Erythroblast (primary cell): ENCODE data around the gene BCL2L1.
"Not testable (repeated sequence)": the region's sequence is repeated elsewhere in the genome, so short reads cannot be mapped to it uniquely, and the experiment has no call there.

ENCODE experiments used
- DNase-seq, 2 experiments: peaks; one replicate each; lab custom pipeline; 2025; lab: John Stamatoyannopoulos, UW
- GATA1 ChIP-seq: IDR thresholded peaks from 2 replicates; pipeline ENCODE4 v1.6.1; 2011; ENCODE audit warnings: low read depth, mild to moderate bottlenecking, control low read depth, low read length, moderate library complexity
- POLR2A ChIP-seq: IDR thresholded peaks from 2 replicates; pipeline ENCODE4 v1.6.1; 2011; ENCODE audit warnings: mild to moderate bottlenecking, low read length

The BCL2L1 gene

GRCh38 chr20:31722257-31723068 is at the start of gene BCL2L1:
Gene BCL2L1, minus strand, starts transcription at chr20:31722868. Its CDS starts 650 bp downstream, at chr20:31722218.
- peak; percentile 85 to 90 for DNase-seq
- TF ChIP-seq GATA1 (no peak), POLR2A (peak; percentile 55)

GRCh38 chr20:31770243-31770642 is 47.6 kb upstream of the BCL2L1 start:
- DNase-seq = no peak
- TF ChIP-seq GATA1 (no peak), POLR2A (no peak)

DNA sequence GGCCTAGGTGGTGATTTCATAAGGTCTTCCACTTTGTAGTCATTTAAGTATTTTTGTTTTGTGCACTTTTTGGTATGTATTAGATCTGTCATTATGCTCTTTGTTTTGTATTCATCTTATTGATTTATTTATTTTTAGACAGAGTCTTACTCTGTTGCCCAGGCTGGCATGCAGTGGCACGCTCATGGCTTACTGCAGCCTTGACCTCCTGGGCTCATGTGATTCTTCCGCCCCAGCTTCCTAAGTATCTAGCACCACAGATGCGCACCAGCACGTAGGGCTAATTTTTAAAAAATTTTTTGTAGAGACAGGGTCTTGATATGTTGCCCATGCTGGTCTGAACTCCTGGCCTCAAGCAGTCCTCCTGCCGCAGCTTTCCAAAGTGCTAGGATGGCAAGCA is 47.0 kb upstream of the BCL2L1 start:
- no peak for TF ChIP-seq POLR2A
- TF ChIP-seq GATA1 = no peak
- no peak for DNase-seq

GRCh38 chr20:31767805-31768204 is 45.1 kb upstream of the BCL2L1 start:
- TF ChIP-seq POLR2A (no peak), GATA1 (no peak)
- no peak for DNase-seq

DNA sequence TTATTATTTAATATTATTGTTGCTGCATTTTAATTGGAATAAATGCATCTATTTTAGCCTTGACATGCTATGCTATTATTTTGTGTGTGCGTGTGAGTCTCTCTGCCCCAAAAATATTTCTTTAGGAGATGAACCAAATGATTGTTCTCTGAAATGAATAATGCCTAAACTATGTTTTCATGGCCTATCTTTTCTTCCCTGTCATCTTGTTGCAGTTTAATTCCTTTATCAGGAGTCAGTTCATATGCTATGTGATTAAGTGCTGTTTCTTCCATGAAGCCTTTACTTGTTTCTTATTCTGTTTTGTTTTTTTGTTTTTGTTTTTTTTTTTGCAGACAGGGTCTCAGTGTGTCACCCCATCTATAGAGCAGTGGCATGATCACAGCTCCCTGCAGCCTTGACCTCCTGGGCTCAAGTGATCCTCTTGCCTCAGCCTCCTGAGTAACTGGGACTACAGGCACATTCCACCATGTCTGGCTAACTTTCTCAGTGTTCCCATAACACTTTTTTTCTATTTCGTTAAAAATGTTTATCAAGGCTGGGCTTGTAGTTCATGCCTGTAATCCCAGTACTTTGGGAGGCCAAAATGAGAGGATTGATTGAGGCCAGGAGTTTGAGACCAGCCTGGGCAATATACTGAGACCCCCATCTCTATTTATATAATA is 42.1 kb upstream of the BCL2L1 start:
- TF ChIP-seq POLR2A = no peak
- TF ChIP-seq GATA1 = no peak
- no peak for DNase-seq

- no peak for DNase-seq
- no peak for TF ChIP-seq GATA1
- no peak for TF ChIP-seq POLR2A
Observed at GRCh38 chr20:31760519-31761240, 38.0 kb upstream of the BCL2L1 start.

GRCh38 chr20:31759836-31760518 is 37.3 kb upstream of the BCL2L1 start:
- no peak for DNase-seq
- no peak for TF ChIP-seq POLR2A
- TF ChIP-seq GATA1 = no peak

- TF ChIP-seq POLR2A (no peak), GATA1 (no peak)
- no peak for DNase-seq
Observed at GRCh38 chr20:31758991-31759390, 36.3 kb upstream of the BCL2L1 start.

GRCh38 chr20:31758521-31758920 is 35.9 kb upstream of the BCL2L1 start:
- no peak for TF ChIP-seq GATA1
- DNase-seq = no peak

DNA sequence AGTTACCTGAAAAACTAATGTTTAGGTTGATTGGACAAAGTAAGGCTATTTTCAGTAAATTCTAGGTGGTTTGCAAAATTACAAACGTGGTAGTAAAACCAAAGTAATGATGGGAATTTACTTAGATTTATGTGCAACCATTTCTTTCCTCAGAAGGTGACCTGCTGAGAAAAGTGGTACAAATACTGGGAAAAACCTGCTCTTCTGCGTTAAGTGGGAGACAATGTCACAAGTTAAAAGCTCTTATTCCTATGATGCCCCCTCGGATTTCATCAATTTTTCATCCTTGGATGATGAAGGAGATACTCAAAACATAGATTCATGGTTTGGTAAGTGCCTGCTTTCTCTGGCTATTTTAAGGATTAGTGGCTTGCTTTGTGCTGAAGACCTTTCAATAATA is 34.6 kb upstream of the BCL2L1 start:
- DNase-seq = no peak

DNA sequence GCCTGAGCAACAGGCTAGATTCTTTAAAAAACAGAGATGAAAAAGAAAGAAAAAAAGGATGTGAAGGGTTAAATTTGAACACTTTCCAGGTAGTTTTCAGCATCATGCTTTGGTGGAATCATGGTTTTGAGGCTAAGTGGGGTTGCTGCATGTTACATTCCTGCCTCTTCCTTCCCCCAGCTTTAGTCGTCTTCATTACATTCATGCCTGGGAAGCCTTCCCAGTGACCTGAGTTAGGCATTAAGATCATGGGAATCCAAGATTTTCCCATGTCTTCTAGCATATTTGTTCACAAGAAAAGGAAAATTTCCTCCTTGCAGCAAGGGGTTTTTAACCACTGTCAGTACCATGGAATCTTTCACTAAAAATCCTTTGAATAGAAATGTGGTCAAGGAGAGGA is 28.5 kb upstream of the BCL2L1 start:
- DNase-seq = no peak
- TF ChIP-seq POLR2A = no peak
- no peak for TF ChIP-seq GATA1

More for the DNA sequence above, 34.6 kb upstream of the BCL2L1 start:
- no peak for TF ChIP-seq GATA1
- TF ChIP-seq POLR2A = no peak

DNA sequence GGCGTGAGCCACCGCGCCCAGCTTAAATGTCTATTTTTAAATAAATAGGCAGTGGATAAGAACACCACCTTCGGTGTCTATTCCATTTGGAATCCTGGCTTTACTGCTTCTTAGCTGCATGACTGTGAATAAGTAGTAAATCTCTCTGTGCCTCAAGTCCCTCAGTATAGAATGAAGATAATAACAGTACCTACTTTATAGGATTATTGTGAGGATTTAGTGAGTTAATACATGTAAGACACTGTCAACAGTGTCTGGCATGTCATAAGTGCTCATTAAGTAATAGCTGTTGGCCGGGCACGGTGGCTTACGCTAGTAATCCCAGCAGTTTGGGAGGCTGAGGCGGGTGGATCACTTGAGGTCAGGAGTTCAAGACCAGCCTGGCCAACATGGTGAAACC is 26.6 kb upstream of the BCL2L1 start:
- no peak for TF ChIP-seq GATA1
- DNase-seq = no peak

- TF ChIP-seq GATA1 = no peak
- no peak for TF ChIP-seq POLR2A
- no peak for DNase-seq
Observed at GRCh38 chr20:31747640-31748039, 25.0 kb upstream of the BCL2L1 start.

DNA sequence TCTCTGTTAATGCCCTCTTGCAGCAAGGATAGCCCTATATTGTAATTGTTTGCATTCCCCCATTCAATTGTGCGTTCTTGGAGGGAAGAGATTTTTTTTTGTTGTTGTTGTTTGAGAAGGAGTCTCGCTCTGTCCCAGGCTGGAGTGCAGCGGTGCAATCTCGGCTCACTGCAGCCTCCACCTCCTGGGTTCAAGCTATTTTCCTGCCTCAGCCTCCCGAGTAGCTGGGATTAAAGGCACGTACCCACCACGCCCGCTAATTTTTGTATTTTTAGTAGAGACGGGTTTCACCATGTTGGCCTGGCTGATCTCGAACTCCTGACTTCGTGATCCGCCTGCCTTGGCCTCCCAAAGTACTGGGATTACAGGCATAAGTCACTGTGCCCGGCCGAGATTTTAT is 24.4 kb upstream of the BCL2L1 start:
- DNase-seq = not testable (repeated sequence)
